Liver (tissue), 9 donors: Measurements from ENCODE around the gene INPP5A. TPM values are rescaled to one million over a fixed set of nuclear protein-coding genes. Genes with fewer than 3 reads are reported as not detected.
"Not testable (repeated sequence)": the region's sequence is repeated elsewhere in the genome, so short reads cannot be mapped to it uniquely, and the experiment has no call there.

ENCODE experiments used
- DNase-seq: peaks from one replicate; pipeline ENCODE4 v3.0.0-alpha.2; 2017; ENCODE audit warnings: low spot score
- H3K27ac ChIP-seq, 2 donors: one replicate each; pipeline ENCODE4 v1.7.0; 2013; ENCODE audit warnings: inconsistent platforms in 2 of 2, low read length in 2 of 2, control low read depth in 1 of 2, low read depth in 1 of 2, mild to moderate bottlenecking in 1 of 2
- H3K27me3 ChIP-seq, 4 donors: one replicate each; pipeline versions ENCODE4 v1.6.1 to v1.7.0; 2013; ENCODE audit warnings: low read length in 3 of 4, inconsistent platforms in 1 of 4, mild to moderate bottlenecking in 1 of 4, moderate library complexity in 1 of 4; ENCODE audit not compliant: control insufficient read depth in 4 of 4, insufficient read depth in 4 of 4
- H3K36me3 ChIP-seq, 4 donors: one replicate each; pipeline versions ENCODE4 v1.6.1 to v1.7.0; 2013; ENCODE audit warnings: low read length in 3 of 4, mild to moderate bottlenecking in 3 of 4, low read depth in 1 of 4, moderate library complexity in 1 of 4; ENCODE audit not compliant: control insufficient read depth in 4 of 4, insufficient read depth in 3 of 4
- H3K4me1 ChIP-seq, 4 donors: one replicate each; pipeline versions ENCODE4 v1.6.1 to v1.7.0; 2013; ENCODE audit warnings: low read length in 3 of 4, mild to moderate bottlenecking in 3 of 4, moderate library complexity in 1 of 4; ENCODE audit not compliant: control insufficient read depth in 4 of 4, insufficient read depth in 4 of 4
- H3K4me3 ChIP-seq, 3 donors: one replicate each; pipeline versions ENCODE4 v1.6.1 to v1.7.0; 2013; ENCODE audit warnings: low read length in 3 of 3, control low read depth in 1 of 3, low read depth in 1 of 3, mild to moderate bottlenecking in 1 of 3
- H3K9ac ChIP-seq, 2 donors: one replicate each; pipeline ENCODE4 v1.7.0; 2013; ENCODE audit warnings: low read length in 2 of 2, mild to moderate bottlenecking in 2 of 2, moderate library complexity in 2 of 2, control low read depth in 1 of 2, low read depth in 1 of 2
- H3K9me3 ChIP-seq, 4 donors: one replicate each; pipeline versions ENCODE4 v1.6.1 to v1.7.0; 2013; ENCODE audit warnings: low read length in 3 of 4; ENCODE audit not compliant: control insufficient read depth in 4 of 4
- FOXA1 ChIP-seq: IDR thresholded peaks from 2 replicates; pipeline ENCODE4 v1.6.1; 2016; ENCODE audit warnings: antibody characterized with exemption
- FOXA2 ChIP-seq: IDR thresholded peaks from 2 replicates; pipeline ENCODE4 v1.6.1; 2016; ENCODE audit warnings: antibody characterized with exemption
- GABPA ChIP-seq, 2 donors: IDR thresholded peaks in 1 of 2; conservative IDR thresholded peaks in 1 of 2; 2 replicates each; pipeline ENCODE4 v1.6.1; 2016; ENCODE audit warnings: antibody characterized with exemption in 2 of 2, mild to moderate bottlenecking in 1 of 2, moderate library complexity in 1 of 2
- HNF4G ChIP-seq: IDR thresholded peaks from 2 replicates; pipeline ENCODE4 v1.6.1; 2016; ENCODE audit warnings: antibody characterized with exemption
- JUND ChIP-seq, 2 donors: IDR thresholded peaks; 2 replicates each; pipeline ENCODE4 v1.6.1; 2016; ENCODE audit warnings: antibody characterized with exemption in 2 of 2
- NR2F2 ChIP-seq: IDR thresholded peaks from 2 replicates; pipeline ENCODE4 v1.6.1; 2016; ENCODE audit warnings: antibody characterized with exemption
- RAD21 ChIP-seq, 2 donors: IDR thresholded peaks; 2 replicates each; pipeline ENCODE4 v1.6.1; 2016; ENCODE audit warnings: antibody characterized with exemption in 2 of 2, mild to moderate bottlenecking in 2 of 2
- TAF1 ChIP-seq: conservative IDR thresholded peaks from 2 replicates; pipeline ENCODE4 v1.6.1; 2016; ENCODE audit warnings: antibody characterized with exemption, mild to moderate bottlenecking
- YY1 ChIP-seq: IDR thresholded peaks from 2 replicates; pipeline ENCODE4 v1.6.1; 2016; ENCODE audit warnings: antibody characterized with exemption, mild to moderate bottlenecking
- WGBS: extraction: QIAGEN DNeasy Blood & Tissue Kit; methylation state at CpG from one replicate; pipeline ENCODE4 v1.1.7; 2013; 5-methylcytosine and 5-hydroxymethylcytosine counted together
- polyA plus RNA-seq, 2 donors: library from polyadenylated mRNA; stranded (reverse) in 1 of 2; unstranded in 1 of 2; fragments of 200-250 nt in 1 of 2; fragments of >200 nt in 1 of 2; fragmentation: Nextera tagmentation in 1 of 2; extraction: Ambion mirVana in 1 of 2; gene quantifications; one replicate each; pipeline versions ENCODE4 v1.2.1 to v1.2.3, GENCODE V29; 2013 to 2015
- total RNA-seq, 2 donors: library from RNA; depleted of rRNA; stranded (reverse); fragments of >200 nt; gene quantifications; one replicate each; pipeline ENCODE4 v1.2.3, GENCODE V29; 2014
- TF ChIP-seq, protein P1 (sequence below): IDR thresholded peaks from 2 replicates; pipeline ENCODE4 v1.6.1; 2016; ENCODE audit warnings: antibody characterized with exemption, mild to moderate bottlenecking
- TF ChIP-seq, protein P2 (sequence below): IDR thresholded peaks from 2 replicates; pipeline ENCODE4 v1.6.1; 2016; ENCODE audit warnings: antibody characterized with exemption
- TF ChIP-seq, protein P3 (sequence below): IDR thresholded peaks from 2 replicates; pipeline ENCODE4 v1.6.1; 2016; ENCODE audit warnings: antibody characterized with exemption
- TF ChIP-seq, protein P4 (sequence below): fragments of 150-350 bp; IDR thresholded peaks from 2 replicates; pipeline ENCODE4 v1.5.1; 2017; ENCODE audit warnings: improper control_type of control experiment, low read depth, low read length; ENCODE audit not compliant: missing input control
- TF ChIP-seq, protein P5 (sequence below): IDR thresholded peaks from 2 replicates; pipeline ENCODE4 v1.6.1; 2016; ENCODE audit warnings: antibody characterized with exemption
- donor health status: healthy.
- donor health status: healthy.
- donor health status: healthy.
- donor health status: healthy.
- donor health status: healthy.

Gene INPP5A
- total and polyA plus RNA-seq, 4 donors, result 4.3 to 26.5 (median 10.9) TPM

DNA sequence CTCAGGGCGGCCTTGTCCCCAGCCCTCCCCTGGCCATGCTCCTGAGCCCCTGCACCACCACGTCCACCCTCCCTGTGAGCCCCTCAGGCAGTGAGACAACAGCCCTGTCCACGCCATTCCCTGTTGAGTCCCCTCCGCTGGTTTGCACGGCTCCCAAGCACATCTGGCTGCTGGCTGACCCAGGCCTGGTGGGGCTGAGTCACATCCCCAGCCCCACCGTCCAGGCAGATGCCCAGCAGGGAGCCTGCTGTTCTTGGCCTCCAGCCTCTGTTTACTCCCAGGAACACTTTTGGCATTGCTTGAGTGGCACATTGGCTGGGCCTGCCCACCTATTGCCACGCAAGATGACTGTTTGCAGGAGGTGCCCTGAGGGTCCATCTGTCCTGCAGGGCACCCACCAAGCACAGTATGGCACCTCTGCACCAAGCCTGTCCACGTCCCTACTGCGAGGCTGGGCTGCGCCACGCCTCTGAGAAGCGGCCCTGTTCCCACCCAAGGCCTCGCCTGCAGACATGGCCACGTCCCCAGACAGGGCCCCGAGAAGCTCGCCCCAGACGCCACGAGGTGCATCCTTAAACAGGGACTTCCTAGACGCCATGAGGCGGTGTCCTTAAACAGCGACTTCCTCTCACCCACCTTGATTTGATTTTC lies 48.4 kb upstream of the INPP5A start:
- no peaks in the 10 kb centered on the region for H3K27me3 ChIP-seq
- no peak overlapping the region for H3K4me3 ChIP-seq
- 90% methylated on average over 21 of the region's 21 CpGs for WGBS
- H3K9ac ChIP-seq, result no peak overlapping the region
- no peak overlapping the region for H3K27ac ChIP-seq
- no peaks in the 10 kb centered on the region for H3K4me1 ChIP-seq
- TF ChIP-seq, protein P1, sequence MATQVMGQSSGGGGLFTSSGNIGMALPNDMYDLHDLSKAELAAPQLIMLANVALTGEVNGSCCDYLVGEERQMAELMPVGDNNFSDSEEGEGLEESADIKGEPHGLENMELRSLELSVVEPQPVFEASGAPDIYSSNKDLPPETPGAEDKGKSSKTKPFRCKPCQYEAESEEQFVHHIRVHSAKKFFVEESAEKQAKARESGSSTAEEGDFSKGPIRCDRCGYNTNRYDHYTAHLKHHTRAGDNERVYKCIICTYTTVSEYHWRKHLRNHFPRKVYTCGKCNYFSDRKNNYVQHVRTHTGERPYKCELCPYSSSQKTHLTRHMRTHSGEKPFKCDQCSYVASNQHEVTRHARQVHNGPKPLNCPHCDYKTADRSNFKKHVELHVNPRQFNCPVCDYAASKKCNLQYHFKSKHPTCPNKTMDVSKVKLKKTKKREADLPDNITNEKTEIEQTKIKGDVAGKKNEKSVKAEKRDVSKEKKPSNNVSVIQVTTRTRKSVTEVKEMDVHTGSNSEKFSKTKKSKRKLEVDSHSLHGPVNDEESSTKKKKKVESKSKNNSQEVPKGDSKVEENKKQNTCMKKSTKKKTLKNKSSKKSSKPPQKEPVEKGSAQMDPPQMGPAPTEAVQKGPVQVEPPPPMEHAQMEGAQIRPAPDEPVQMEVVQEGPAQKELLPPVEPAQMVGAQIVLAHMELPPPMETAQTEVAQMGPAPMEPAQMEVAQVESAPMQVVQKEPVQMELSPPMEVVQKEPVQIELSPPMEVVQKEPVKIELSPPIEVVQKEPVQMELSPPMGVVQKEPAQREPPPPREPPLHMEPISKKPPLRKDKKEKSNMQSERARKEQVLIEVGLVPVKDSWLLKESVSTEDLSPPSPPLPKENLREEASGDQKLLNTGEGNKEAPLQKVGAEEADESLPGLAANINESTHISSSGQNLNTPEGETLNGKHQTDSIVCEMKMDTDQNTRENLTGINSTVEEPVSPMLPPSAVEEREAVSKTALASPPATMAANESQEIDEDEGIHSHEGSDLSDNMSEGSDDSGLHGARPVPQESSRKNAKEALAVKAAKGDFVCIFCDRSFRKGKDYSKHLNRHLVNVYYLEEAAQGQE, result no peak
- TF ChIP-seq, protein P2, sequence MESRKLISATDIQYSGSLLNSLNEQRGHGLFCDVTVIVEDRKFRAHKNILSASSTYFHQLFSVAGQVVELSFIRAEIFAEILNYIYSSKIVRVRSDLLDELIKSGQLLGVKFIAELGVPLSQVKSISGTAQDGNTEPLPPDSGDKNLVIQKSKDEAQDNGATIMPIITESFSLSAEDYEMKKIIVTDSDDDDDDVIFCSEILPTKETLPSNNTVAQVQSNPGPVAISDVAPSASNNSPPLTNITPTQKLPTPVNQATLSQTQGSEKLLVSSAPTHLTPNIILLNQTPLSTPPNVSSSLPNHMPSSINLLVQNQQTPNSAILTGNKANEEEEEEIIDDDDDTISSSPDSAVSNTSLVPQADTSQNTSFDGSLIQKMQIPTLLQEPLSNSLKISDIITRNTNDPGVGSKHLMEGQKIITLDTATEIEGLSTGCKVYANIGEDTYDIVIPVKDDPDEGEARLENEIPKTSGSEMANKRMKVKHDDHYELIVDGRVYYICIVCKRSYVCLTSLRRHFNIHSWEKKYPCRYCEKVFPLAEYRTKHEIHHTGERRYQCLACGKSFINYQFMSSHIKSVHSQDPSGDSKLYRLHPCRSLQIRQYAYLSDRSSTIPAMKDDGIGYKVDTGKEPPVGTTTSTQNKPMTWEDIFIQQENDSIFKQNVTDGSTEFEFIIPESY, result no peak
- no peak for TF ChIP-seq HNF4G
- no peak for TF ChIP-seq FOXA2
- no peak for TF ChIP-seq YY1
- TF ChIP-seq, protein P3, sequence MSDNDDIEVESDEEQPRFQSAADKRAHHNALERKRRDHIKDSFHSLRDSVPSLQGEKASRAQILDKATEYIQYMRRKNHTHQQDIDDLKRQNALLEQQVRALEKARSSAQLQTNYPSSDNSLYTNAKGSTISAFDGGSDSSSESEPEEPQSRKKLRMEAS, result no peak
- TF ChIP-seq, protein P4, sequence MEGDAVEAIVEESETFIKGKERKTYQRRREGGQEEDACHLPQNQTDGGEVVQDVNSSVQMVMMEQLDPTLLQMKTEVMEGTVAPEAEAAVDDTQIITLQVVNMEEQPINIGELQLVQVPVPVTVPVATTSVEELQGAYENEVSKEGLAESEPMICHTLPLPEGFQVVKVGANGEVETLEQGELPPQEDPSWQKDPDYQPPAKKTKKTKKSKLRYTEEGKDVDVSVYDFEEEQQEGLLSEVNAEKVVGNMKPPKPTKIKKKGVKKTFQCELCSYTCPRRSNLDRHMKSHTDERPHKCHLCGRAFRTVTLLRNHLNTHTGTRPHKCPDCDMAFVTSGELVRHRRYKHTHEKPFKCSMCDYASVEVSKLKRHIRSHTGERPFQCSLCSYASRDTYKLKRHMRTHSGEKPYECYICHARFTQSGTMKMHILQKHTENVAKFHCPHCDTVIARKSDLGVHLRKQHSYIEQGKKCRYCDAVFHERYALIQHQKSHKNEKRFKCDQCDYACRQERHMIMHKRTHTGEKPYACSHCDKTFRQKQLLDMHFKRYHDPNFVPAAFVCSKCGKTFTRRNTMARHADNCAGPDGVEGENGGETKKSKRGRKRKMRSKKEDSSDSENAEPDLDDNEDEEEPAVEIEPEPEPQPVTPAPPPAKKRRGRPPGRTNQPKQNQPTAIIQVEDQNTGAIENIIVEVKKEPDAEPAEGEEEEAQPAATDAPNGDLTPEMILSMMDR, result no peak
- no peak for TF ChIP-seq JUND (IDR thresholded peaks at IDR 0.05)
- no peak for TF ChIP-seq TAF1
- no peak for TF ChIP-seq GABPA (IDR thresholded peaks at IDR 0.05 in 1 of 2, conservative IDR thresholded peaks at IDR 0.05 in 1 of 2)
- TF ChIP-seq, protein P5, sequence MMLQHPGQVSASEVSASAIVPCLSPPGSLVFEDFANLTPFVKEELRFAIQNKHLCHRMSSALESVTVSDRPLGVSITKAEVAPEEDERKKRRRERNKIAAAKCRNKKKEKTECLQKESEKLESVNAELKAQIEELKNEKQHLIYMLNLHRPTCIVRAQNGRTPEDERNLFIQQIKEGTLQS, result no peak
- no peaks in the 10 kb centered on the region for H3K36me3 ChIP-seq
- DNase-seq, result no peak
- no peaks in the 10 kb centered on the region for H3K9me3 ChIP-seq

DNA sequence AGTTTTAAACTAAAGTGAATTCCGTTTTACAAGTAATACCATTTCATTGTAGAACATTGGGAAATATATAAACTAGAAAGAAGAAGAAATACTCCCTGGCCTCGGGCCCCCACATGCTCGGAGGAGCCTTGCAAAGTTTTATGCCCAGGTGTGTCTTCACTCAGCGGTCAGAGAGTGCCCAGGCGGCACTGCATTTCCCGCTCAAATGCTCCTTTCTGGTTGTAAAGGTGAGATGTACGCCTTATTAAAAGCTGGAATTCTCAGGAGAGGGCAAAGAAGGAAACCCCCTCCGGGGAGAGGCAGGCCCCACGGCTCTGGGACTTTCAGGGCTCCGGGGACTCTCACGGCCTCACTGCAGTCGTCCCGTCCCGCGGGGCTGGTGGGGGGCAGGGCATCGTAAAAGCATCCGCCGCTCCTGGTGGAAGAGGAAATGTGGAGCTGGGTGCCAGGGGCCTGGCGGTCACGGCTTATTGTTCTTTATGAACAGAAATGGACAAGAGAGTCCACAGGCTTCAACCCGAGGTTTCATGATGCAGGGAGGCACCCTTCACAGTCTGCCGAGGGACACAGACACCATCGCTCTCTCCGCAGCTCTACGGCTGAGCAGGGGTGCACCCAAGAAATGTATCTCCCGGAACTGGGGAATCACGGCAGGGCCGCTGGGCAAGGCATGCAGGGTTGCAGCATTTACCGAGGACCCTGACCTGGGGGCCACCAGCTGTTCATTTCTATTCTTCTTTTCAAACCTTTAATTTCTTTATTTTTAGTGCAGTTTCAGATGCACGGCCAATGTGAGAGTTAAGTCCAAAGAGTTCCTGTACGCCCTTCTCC lies 47.7 kb upstream of the INPP5A start:
- no peaks in the 10 kb centered on the region for H3K9me3 ChIP-seq
- TF ChIP-seq FOXA1 (no peak), RAD21 (IDR thresholded peaks at IDR 0.05) (no peak), NR2F2 (no peak)
- TF ChIP-seq, protein P1, result no peak
- DNase-seq, result no peak
- H3K4me1 ChIP-seq, result no peaks in the 10 kb centered on the region
- no peak overlapping the region for H3K9ac ChIP-seq
- 86% methylated on average over 31 of the region's 31 CpGs for WGBS
- no peak overlapping the region for H3K4me3 ChIP-seq
- no peaks in the 10 kb centered on the region for H3K36me3 ChIP-seq
- no peaks in the 10 kb centered on the region for H3K27me3 ChIP-seq
- H3K27ac ChIP-seq, result no peak overlapping the region

DNA sequence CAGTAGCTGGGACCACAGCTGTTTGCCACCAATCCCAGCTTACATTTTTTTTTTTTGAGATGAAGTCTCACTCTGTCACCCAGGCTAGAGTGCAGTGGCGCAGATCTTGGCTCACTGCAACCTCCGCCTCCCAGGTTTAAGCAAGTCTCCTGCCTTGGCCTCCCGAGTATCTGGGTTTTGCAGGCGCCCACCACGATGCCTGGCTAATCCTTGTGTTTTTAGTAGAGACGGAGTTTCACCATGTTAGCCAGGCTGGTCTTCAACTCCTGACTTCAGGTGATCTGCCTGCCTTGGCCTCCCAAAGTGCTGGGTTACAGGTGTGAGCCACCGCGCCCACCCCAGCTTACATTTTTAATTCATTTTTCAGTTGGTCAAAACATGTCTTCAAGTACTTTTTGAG lies 46.1 kb upstream of the INPP5A start:
- 97% methylated on average over 8 of the region's 8 CpGs for WGBS
- not testable (repeated sequence) for H3K4me3 ChIP-seq, DNase-seq, H3K27me3 ChIP-seq, H3K36me3 ChIP-seq, H3K9ac ChIP-seq, H3K27ac ChIP-seq, H3K4me1 ChIP-seq, H3K9me3 ChIP-seq
